SU-DHL-6 (cell line): ENCODE data around the gene RNF157.

Experiments
- H2AFZ ChIP-seq: fragments of 200-600 bp; sonication (generic); 2 replicates; pipeline ENCODE4 v1.6.1; 2014; ENCODE audit warnings: low read depth, mild to moderate bottlenecking, moderate library complexity, mixed read lengths, antibody characterized with exemption, low read length; ENCODE audit not compliant: severe bottlenecking
- H3F3A ChIP-seq: fragments of 200-600 bp; shearing (Covaris generic); 2 replicates; pipeline ENCODE4 v1.6.0; 2016; ENCODE audit warnings: antibody characterized with exemption, mild to moderate bottlenecking; ENCODE audit not compliant: insufficient read depth
- H3K27ac ChIP-seq: fragments of 200-600 bp; sonication (generic); 2 replicates; pipeline ENCODE4 v1.5.1; 2016; ENCODE audit warnings: low read depth, mild to moderate bottlenecking, low read length, moderate library complexity, mixed read lengths
- H3K27me3 ChIP-seq: fragments of 200-600 bp; sonication (generic), shearing (Covaris generic); 2 replicates; pipeline ENCODE4 v1.6.0; 2014; ENCODE audit warnings: mild to moderate bottlenecking, low read length
- H3K36me3 ChIP-seq: fragments of 200-600 bp; sonication (generic); 2 replicates; pipeline ENCODE4 v1.6.1; 2014; ENCODE audit warnings: mild to moderate bottlenecking, low read length, mixed read lengths
- H3K4me2 ChIP-seq: fragments of 300-600, 200-600 bp; shearing (Covaris generic), sonication (generic); 2 replicates; pipeline ENCODE4 v1.6.0; 2014; ENCODE audit warnings: low read length, low read depth, mild to moderate bottlenecking; ENCODE audit not compliant: poor library complexity, severe bottlenecking
- H3K4me3 ChIP-seq: fragments of 200-600 bp; sonication (generic); 2 replicates; pipeline ENCODE4 v1.5.1; 2014; ENCODE audit warnings: antibody characterized with exemption, low read length, mild to moderate bottlenecking, mixed read lengths; ENCODE audit not compliant: insufficient read depth, poor library complexity, severe bottlenecking
- H3K79me2 ChIP-seq: fragments of 200-600 bp; sonication (generic); 2 replicates; pipeline ENCODE4 v1.6.1; 2014; ENCODE audit warnings: mild to moderate bottlenecking, low read length, moderate library complexity; ENCODE audit not compliant: insufficient read depth
- H3K9ac ChIP-seq: fragments of 200-600 bp; sonication (generic); 2 replicates; pipeline ENCODE4 v1.7.0; 2014; ENCODE audit warnings: mild to moderate bottlenecking, low read length
- H3K9me2 ChIP-seq: fragments of 200-600 bp; sonication (generic); replicated peaks from 2 replicates; pipeline ENCODE4 v1.6.1; 2014; ENCODE audit warnings: low read length; ENCODE audit not compliant: insufficient read depth
- H3K9me3 ChIP-seq: fragments of 200-600 bp; sonication (generic); 2 replicates; pipeline ENCODE4 v1.6.1; 2014; ENCODE audit warnings: low read length, mixed read lengths; ENCODE audit not compliant: insufficient read depth
- H4K20me1 ChIP-seq: fragments of 200-600 bp; sonication (generic); 2 replicates; pipeline ENCODE4 v1.6.1; 2014; ENCODE audit warnings: low read depth, mild to moderate bottlenecking, antibody characterized with exemption, low read length, moderate library complexity, mixed read lengths
- CTCF ChIP-seq: fragments of 200-600 bp; sonication (generic); IDR thresholded peaks from one replicate; pipeline ENCODE4 v1.5.1; 2017; ENCODE audit warnings: antibody characterized with exemption, mild to moderate bottlenecking, low read length, moderate library complexity; ENCODE audit not compliant: insufficient read depth, poor library complexity, severe bottlenecking
- EZH2phosphoT487 ChIP-seq: fragments of 200-600 bp; sonication (generic), shearing (Covaris generic); conservative IDR thresholded peaks from 2 replicates; pipeline ENCODE4 v1.6.1; 2018; ENCODE audit warnings: mild to moderate bottlenecking, antibody characterized with exemption, low read length, moderate library complexity, mixed read lengths

Gene RNF157

GRCh38 chr17:76236603-76237002 lies 3.7 kb downstream of the RNF157 start:
- TF ChIP-seq CTCF (no peak), EZH2phosphoT487 (no peak)
- Histone ChIP-seq H4K20me1 (no peaks in the 10 kb centered on the region), H3K9me2 (no peaks in the 10 kb centered on the region), H3K79me2 (no peaks in the 10 kb centered on the region), H3K27me3 (no peaks in the 10 kb centered on the region), H3K9ac (no peak overlapping the region), H2AFZ (no peak overlapping the region), H3K4me2 (no peak overlapping the region), H3K9me3 (no peaks in the 10 kb centered on the region), H3K27ac (no peak overlapping the region), H3K36me3 (no peaks in the 10 kb centered on the region), H3K4me3 (no peak overlapping the region), H3F3A (0 out of 2 replicates have a peak, but pooled peaks cover 3% of the 10 kb centered on the region)

GRCh38 chr17:76235883-76236282 lies 4.4 kb downstream of the RNF157 start:
- no peak overlapping the region for H3K9ac ChIP-seq
- H3K79me2 ChIP-seq, result no peaks in the 10 kb centered on the region
- no peaks in the 10 kb centered on the region for H3K9me2 ChIP-seq
- no peaks in the 10 kb centered on the region for H3K27me3 ChIP-seq
- H3F3A ChIP-seq, result 0 out of 2 replicates have a peak, but pooled peaks cover 3% of the 10 kb centered on the region
- H3K4me3 ChIP-seq, result no peak overlapping the region
- no peaks in the 10 kb centered on the region for H3K36me3 ChIP-seq
- H2AFZ ChIP-seq, result no peak overlapping the region
- H3K4me2 ChIP-seq, result no peak overlapping the region
- H4K20me1 ChIP-seq, result no peaks in the 10 kb centered on the region
- no peak overlapping the region for H3K27ac ChIP-seq
- no peak for TF ChIP-seq CTCF
- TF ChIP-seq EZH2phosphoT487, result no peak
- H3K9me3 ChIP-seq, result no peaks in the 10 kb centered on the region

GRCh38 chr17:76234354-76234679 lies 6.0 kb downstream of the RNF157 start:
- Histone ChIP-seq H3K27ac (no peak overlapping the region), H3K79me2 (no peaks in the 10 kb centered on the region)
- TF ChIP-seq CTCF (no peak), EZH2phosphoT487 (no peak)

More at GRCh38 chr17:76234354-76234679, 6.0 kb downstream of the RNF157 start:
- Histone ChIP-seq H3K9me3 (no peaks in the 10 kb centered on the region), H2AFZ (no peak overlapping the region), H3K9ac (no peak overlapping the region), H3K4me3 (no peak overlapping the region), H3K9me2 (no peaks in the 10 kb centered on the region), H3F3A (0 out of 2 replicates have a peak, but pooled peaks cover 3% of the 10 kb centered on the region), H4K20me1 (no peaks in the 10 kb centered on the region), H3K36me3 (no peaks in the 10 kb centered on the region), H3K4me2 (no peak overlapping the region), H3K27me3 (no peaks in the 10 kb centered on the region)
